T-helper 1 cell treated with Interleukin-12 subunit alpha and Interleukin-12 subunit beta and Interleukin-4 antibody, amounts not matched to agents 30 ng/mL and 1 ng/mL, for 36 hours (primary cell): ENCODE data around the gene NTHL1. TPM values are rescaled to one million over a fixed set of nuclear protein-coding genes. Genes with fewer than 3 reads are reported as not detected.

Source experiments
- intact Hi-C: fragments of 100-400 bp; cut with micrococcal nuclease; formaldehyde crosslinking; loops from one replicate; pipeline ENCODE4 v1.15.1; 2024
- total RNA-seq: library from RNA; stranded (reverse); gene quantifications from 2 replicates; pipeline ENCODE4 v1.2.3, GENCODE V29; 2022

The NTHL1 gene
- total RNA-seq, 1 donor from 2014 or later, result 24.2 TPM

GRCh38 chr16:2084895-2085625 lies 37.4 kb upstream of the NTHL1 start:
- intact Hi-C loops, result no loop called here

- intact Hi-C loops, result no loop called here
Measured at GRCh38 chr16:2083876-2084780, 36.5 kb upstream of the NTHL1 start.

GRCh38 chr16:2083409-2083808 lies 35.8 kb upstream of the NTHL1 start:
- intact Hi-C loops, result no loop called here

- intact Hi-C loops, result no loop called here
Measured at GRCh38 chr16:2082983-2083364, 35.3 kb upstream of the NTHL1 start.

GRCh38 chr16:2082171-2082982 lies 34.7 kb upstream of the NTHL1 start:
- intact Hi-C loops, result no loop called here

- intact Hi-C loops, result no loop called here
Measured at GRCh38 chr16:2081201-2082084, 33.8 kb upstream of the NTHL1 start.

GRCh38 chr16:2079991-2080390 lies 32.4 kb upstream of the NTHL1 start:
- intact Hi-C loops, result no loop called here

- intact Hi-C loops, result no loop called here
Measured at GRCh38 chr16:2079311-2079800, 31.7 kb upstream of the NTHL1 start.

- intact Hi-C loops, result no loop called here
Measured at GRCh38 chr16:2078691-2079090, 31.1 kb upstream of the NTHL1 start.

GRCh38 chr16:2078096-2078495 lies 30.5 kb upstream of the NTHL1 start:
- intact Hi-C loops, result no loop called here

GRCh38 chr16:2077696-2078095 lies 30.1 kb upstream of the NTHL1 start:
- intact Hi-C loops, result no loop called here

- intact Hi-C loops, result no loop called here
Measured at GRCh38 chr16:2077016-2077415, 29.4 kb upstream of the NTHL1 start.

- intact Hi-C loops, result no loop called here
Measured at GRCh38 chr16:2076072-2076865, 28.6 kb upstream of the NTHL1 start.

- intact Hi-C loops, result no loop called here
Measured at GRCh38 chr16:2075631-2076030, 28.0 kb upstream of the NTHL1 start.

GRCh38 chr16:2074071-2074470 lies 26.4 kb upstream of the NTHL1 start:
- intact Hi-C loops, result no loop called here

GRCh38 chr16:2072926-2073325 lies 25.3 kb upstream of the NTHL1 start:
- intact Hi-C loops, result no loop called here

- intact Hi-C loops, result no loop called here
Measured at GRCh38 chr16:2071454-2072202, 24.0 kb upstream of the NTHL1 start.

- intact Hi-C loops, result no loop called here
Measured at GRCh38 chr16:2070576-2071453, 23.2 kb upstream of the NTHL1 start.
